GM18873 (cell line): Measurements from ENCODE around the gene TMEFF2.
"Not testable (repeated sequence)": the region's sequence is repeated elsewhere in the genome, so short reads cannot be mapped to it uniquely, and the experiment has no call there.

Experiments
- ATAC-seq: cut with Tn5 transposase; IDR thresholded peaks from one replicate; pipeline ENCODE4 v1.9.1; 2021; ENCODE audit warnings: mild to moderate bottlenecking, moderate library complexity, moderate number of reproducible peaks; ENCODE audit not compliant: unreplicated experiment, low FRiP score

TMEFF2 gene

GRCh38 chr2:192137451-192137850 is 57.3 kb downstream of the TMEFF2 start:
- no peak for ATAC-seq

GRCh38 chr2:192132604-192133003 is 62.1 kb downstream of the TMEFF2 start:
- not testable (repeated sequence) for ATAC-seq

DNA sequence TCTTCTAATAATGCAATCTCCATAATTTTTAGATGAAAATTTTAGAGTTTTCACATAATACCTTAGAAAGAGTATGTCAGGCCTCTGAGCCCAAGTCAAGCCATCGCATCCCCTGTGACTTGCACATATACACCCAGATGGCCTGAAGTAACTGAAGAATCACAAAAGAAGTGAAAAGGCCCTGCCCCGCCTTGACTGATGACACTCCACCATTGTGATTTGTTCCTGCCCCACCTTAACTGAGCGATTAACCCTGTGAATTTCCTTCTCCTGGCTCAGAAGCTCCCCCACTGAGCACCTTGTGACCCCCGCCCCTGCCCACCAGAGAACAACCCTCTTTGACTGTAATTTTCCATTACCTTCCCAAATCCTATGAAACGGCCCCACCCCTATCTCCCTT is 64.4 kb downstream of the TMEFF2 start:
- not testable (repeated sequence) for ATAC-seq

- no peak for ATAC-seq
These were observed 66.1 kb downstream of the TMEFF2 start for GRCh38 chr2:192128655-192129054.

GRCh38 chr2:192127434-192127833 is 67.3 kb downstream of the TMEFF2 start:
- ATAC-seq = no peak

GRCh38 chr2:192126912-192127311 is 67.8 kb downstream of the TMEFF2 start:
- no peak for ATAC-seq

DNA sequence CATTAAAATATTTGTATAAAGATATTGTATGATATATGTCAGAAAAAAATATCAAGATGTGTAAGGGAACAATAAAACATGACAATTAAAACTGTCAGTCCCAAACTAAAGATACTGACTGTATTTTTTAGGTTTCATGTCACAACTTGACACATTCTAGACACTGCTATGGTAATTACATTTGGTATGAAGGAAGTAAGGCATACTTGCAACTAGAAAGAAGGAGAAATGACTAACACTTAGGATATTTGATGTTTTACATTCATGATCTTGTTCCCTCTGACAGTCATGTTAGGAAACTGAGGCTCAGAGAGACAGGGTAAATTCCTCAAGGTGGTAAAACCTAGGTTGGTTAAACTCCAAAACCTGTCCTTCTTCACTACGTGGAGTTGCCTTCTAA is 68.3 kb downstream of the TMEFF2 start:
- ATAC-seq = no peak

- no peak for ATAC-seq
These were observed 70.2 kb downstream of the TMEFF2 start for GRCh38 chr2:192124571-192124970.

- no peak for ATAC-seq
These were observed 70.9 kb downstream of the TMEFF2 start for GRCh38 chr2:192123847-192124246.

GRCh38 chr2:192122946-192123345 is 71.8 kb downstream of the TMEFF2 start:
- ATAC-seq = no peak

DNA sequence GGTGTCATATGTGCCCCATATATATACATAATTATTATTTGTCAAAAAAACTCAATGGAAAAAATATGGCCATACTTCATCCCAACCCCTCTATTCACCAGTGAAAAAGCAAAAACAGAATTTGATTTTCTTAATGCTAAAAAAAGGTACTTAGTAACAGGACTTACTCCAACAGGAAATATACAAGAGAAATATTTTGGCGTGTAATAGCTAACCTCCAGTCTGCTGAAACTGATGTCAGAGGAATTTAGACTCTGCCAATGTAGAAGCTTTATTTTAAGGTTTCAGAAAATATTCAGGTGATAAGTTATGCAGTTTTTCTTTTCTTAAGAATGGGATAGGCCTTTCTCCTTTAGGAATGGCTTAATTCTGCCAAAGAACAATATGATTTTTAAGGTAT is 72.6 kb downstream of the TMEFF2 start:
- no peak for ATAC-seq

- no peak for ATAC-seq
These were observed 75.2 kb downstream of the TMEFF2 start for GRCh38 chr2:192119536-192119935.

DNA sequence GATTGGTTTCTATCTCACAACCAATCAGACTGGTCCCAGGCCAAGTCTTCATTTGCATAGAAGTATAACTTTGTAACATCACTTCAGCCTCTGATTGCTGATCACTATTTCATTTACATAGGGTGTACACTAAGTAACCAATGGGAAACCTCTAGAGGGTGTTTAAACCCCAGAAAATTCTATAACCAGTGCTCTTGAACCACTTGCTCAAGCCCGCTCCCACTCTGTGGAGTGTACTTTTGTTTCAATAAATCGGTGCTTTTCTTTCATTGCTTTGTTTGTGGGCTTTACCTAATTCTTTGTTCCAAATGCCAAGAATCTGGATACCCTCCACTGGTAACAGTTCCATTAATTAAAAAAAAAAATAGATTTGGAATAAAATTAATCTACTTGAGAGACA is 77.0 kb downstream of the TMEFF2 start:
- ATAC-seq = no peak

DNA sequence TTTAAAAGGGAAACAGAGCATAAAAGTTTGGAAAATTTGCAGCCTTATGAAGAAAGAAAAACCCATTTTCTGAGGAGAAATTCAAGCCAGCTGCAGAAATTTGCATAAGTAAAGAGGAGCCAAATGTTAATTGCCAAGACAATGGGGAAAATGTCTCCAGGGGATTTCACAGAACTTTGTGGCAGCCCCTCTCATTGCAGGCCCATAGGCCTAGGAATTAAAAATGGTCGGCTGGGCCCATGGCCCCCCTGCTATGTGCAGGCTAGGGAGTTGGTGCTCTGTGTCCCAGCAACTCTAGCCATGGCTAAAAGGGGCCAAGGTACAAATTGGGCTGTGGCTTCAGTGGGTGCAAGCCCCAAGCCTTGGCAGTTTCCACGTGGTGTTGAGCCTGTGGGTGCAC is 83.2 kb downstream of the TMEFF2 start:
- ATAC-seq = not testable (repeated sequence)

GRCh38 chr2:192099742-192100141 is 95.0 kb downstream of the TMEFF2 start:
- no peak for ATAC-seq

DNA sequence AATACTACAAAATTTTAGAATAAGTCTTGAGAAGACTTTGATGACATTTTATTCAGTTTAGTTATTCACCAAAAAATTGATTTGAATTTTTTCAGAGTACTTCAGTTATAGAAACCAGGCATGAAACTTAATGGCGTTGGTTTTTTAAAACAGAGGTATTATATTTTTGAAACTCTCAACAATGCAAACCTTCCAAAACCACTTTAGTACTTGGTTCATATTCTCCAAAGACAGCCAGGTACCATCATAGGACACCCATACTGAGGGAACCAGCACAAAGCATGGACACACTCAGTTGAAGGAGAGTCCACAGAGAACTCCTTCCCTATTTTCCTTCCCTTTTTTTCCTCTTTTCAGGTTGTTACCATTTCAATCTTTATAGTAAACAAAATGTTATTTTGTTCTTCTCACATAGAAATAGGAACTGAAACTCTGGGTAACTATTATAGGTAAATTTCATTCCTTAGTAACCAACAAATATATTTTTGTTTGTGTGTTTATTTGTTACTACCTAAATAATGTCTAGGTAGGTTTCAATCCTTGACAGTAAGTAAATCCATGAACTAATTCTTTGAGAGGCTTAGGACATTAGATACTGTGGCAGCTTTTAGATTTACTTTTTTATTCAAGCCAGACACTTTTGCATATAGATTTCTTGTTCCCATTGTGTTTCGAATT is 95.8 kb downstream of the TMEFF2 start:
- ATAC-seq = no peak

DNA sequence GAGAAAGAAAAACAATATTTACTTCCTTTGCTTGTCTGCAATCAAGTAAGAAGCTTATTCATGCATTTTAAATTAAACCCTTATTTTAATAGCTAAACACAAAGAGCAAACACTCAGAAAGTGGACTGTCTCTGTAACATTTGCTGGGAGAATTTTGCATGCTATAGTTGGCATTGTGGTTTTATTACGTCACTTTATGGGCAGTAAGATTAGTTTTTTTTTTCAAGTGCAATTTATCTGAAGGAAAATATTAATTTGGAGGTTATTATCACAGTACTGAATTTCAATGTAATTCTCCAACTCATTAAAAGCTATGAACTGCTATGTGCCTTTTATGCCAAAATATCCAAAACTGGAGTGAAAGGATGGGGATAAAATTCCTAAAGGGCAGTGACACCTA is 103.3 kb downstream of the TMEFF2 start:
- no peak for ATAC-seq

GRCh38 chr2:192090911-192091310 is 103.8 kb downstream of the TMEFF2 start:
- no peak for ATAC-seq

DNA sequence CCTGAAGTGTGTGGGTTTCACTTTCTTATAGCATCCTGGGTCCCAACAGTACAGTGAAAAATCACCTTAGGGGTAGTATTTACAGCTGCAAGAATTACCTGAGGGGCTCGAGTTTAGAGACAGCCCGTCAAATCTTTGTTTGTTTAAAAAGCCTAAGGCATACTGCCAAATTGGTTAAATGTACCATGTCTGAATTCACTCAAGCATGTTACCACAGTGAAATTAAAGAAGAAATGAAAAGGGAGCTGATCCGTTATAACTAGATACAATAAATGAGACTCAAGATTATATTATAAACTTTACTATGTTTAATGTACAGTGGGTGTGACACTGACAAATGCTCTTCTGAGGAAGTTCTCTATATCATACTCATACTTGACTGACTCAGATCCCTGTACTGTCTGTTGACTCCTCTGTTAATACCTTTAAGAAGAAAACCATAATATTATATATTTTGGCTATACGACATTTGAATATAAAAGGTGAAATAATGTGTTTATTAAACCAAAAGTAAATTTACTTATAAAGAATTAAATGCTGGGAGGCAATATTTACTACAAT is 107.3 kb downstream of the TMEFF2 start:
- no peak for ATAC-seq

DNA sequence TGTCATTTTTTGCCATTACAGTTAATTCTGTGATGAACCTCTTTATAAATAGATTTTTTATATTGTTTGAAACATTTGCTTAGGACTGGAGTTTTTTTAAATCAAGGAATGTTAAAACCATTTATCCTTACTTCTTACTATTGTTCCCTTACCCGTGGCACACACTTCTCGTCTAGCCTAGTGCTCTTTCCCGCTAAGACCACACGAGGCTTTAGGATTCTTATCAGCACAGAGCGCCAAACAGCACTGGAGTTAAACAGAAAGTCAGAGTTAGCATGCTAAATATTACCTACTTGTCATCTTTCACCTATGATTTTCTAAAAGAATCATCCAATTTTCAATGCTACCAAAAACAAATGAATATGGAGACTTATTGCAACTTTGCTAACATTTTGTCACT is 112.6 kb downstream of the TMEFF2 start:
- no peak for ATAC-seq

DNA sequence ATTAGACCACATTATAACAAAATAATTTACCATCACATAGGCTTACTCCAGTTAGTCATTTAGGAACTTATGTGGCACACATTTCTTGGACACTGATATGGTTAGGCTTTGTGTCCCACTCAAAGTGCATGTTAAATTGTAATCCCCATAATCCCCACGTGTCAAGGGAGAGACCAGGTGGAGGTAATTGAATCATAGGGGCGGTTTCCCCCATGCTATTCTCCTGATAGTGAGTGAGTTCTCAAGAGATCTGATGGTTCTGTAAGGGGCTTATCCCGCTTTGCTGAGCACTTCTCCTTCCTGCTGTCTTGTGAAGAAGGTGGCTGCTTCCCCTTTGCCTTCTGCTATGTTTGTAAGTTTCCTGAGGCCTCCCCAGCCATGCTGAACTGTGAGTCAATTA is 114.6 kb downstream of the TMEFF2 start:
- ATAC-seq = not testable (repeated sequence)

DNA sequence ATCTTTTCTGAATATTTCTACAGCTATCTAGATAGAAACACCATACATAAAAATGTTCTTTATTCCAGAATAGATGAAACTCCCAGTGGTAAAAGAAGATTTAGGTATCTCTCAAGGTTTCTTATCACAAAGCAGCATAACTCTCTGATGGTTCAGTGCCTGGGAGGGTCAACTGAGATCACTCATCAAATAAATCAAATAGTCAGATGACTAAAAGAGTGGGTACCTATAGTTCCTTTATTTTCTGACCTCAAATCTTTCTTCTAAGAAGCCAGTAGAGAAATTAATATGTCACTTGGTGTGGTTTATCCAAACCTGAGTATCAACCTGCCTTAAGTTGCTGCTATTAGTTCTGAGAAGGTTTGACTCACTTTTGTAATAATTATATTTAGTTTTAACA is 120.9 kb downstream of the TMEFF2 start:
- no peak for ATAC-seq
